GM19372 (cell line): ENCODE measurements around the gene CACNA1E.
"Not testable (repeated sequence)": the region's sequence is repeated elsewhere in the genome, so short reads cannot be mapped to it uniquely, and the experiment has no call there.

Experiments
- ATAC-seq: cut with Tn5 transposase; IDR thresholded peaks from one replicate; pipeline ENCODE4 v1.9.1; 2021; ENCODE audit warnings: mild to moderate bottlenecking, low read depth, moderate library complexity; ENCODE audit not compliant: unreplicated experiment

CACNA1E gene

DNA sequence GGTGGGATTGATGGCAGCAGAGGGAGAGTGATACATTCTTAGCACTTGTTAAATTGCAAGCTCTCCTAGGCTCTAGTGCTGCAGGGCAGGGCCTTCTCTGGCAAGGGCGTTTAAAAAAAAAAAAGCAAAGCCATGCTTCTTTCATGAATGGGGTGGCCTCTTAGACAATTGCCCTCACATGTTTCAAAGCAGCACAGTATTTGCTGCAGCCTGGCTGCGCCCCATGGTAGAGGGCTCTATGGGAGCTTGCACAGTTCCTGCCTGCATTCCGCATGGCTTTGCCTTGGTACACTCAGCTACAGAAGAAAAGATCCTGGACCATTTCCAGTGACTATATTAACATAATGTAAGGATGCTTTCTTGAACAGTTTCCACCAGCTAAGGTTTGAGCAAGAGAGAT, 311.0 kb downstream of the CACNA1E start:
- no peak for ATAC-seq

DNA sequence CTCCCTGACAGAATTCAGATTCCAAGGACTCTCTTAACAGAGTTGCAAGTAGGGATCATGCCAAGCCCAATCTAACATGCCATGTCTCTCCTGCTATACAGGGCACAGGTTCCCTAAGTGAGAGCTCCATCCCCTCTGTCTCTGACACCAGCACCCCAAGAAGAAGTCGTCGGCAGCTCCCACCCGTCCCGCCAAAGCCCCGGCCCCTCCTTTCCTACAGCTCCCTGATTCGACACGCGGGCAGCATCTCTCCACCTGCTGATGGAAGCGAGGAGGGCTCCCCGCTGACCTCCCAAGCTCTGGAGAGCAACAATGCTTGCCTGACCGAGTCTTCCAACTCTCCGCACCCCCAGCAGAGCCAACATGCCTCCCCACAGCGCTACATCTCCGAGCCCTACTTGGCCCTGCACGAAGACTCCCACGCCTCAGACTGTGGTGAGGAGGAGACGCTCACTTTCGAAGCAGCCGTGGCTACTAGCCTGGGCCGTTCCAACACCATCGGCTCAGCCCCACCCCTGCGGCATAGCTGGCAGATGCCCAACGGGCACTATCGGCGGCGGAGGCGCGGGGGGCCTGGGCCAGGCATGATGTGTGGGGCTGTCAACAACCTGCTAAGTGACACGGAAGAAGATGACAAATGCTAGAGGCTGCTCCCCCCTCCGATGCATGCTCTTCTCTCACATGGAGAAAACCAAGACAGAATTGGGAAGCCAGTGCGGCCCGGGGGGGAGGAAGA, 315.0 kb downstream of the CACNA1E start:
- ATAC-seq = no peak

DNA sequence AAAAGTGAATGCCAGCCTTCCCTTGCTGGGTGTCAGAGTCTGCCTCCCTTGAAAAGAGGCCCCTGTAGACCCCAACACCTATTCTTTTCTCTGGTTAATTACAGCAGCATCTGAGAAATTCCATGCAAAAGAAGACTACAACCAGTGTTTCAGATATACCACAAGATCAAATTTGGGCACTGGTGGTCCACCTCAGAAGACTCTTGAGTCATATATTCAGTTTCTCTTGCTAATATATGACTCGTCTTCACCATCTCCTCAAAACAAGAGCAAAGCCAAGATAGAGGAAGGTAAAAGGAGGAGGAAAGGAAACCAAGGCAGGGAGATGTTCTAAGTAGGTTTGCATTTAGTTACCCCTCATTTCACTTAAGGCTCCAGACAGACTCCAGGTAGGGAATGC, 318.3 kb downstream of the CACNA1E start:
- ATAC-seq = no peak

DNA sequence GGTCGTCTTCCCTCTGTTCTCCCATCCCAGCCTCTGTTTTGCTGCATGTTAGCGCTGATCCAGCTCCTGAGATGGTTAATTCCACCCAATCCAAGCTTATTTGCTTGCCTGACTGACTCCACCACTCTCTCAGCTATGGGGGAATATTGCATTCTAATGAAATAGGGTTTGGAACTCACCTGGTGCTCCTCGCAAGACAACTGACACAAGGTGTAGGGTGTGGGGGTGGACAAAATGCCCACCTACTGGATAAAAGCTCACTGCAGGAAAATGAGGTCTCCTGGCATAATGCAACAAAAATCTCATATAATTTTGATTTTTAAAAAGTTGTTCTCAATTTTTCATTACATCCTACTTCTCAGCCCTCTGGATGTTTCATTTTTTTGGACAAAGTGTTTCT, 319.1 kb downstream of the CACNA1E start:
- ATAC-seq = no peak

DNA sequence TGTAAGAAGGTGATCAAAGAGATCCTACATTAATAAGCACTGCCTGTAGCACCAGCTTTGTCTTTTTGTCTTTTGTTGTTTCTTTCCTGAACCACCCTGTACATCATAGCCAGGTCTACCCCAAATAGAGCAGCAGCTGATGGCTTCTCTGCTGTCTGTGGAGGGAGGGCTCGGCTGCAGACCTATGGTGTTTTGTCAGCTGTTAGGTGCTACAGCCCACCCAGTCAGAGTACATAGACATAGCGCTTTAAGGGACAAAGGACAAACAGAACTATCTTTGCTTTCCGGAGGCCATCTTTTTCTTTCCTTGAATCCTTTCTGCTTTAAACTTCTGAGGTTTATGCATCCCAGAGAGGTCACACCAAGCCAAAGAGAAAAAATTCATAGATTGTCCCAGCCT, 320.1 kb downstream of the CACNA1E start:
- ATAC-seq = no peak

DNA sequence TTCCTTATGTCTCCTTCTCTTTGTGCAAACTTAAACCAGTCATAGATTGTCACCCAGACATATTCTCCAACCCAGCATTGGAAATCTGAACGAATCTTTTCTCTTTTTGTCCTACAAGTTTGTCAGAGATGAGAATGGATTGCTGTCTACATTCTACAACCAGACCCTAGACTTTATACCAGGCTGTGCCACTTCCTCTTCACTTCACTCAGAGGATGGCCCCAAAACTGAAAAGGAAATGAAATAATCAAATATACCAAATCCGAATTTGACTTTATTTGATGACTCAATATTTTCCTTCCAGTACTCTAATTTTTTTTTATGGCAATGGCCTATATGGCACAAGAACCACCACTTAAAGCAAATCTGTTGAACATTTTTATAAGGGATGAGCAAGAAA, 321.7 kb downstream of the CACNA1E start:
- ATAC-seq = no peak

DNA sequence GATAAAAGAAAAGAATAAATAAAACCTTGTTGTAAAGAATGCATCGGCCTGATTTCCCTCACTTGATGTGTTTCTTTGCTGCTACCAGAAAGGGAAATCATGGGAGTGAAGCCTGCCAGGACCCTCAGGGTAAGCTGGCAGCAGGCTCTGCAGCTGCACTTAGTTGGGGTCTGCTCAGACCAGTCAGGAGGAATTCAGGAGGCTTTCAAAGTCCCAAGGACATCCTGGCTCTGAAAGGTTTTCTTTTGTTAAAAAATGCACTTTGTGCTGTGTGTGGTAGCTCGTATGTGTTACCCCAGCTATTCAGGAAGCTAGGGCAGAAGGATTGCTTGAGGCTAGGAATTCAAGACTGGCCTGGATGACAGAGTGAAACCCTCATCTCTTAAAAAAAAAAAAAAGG, 323.4 kb downstream of the CACNA1E start:
- no peak for ATAC-seq

DNA sequence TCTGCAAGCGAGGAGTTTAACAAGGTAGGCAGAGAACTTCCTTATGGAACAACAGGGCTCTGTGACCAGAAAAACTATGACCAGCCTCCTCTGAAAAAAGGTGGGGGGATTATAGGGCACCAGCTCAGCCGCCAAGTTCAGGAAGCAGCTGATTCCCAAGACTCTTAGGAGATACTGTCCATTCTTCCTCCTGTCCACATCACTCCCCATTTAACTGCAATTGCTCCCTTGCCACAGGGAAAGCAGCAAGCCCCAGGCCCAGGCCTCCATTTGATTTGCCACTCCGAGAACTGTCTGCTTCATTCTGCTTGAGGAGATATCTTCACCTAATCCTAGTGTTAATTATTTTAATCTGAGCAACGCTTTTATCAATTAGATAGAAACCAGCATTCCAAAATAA, 323.9 kb downstream of the CACNA1E start:
- ATAC-seq = no peak

DNA sequence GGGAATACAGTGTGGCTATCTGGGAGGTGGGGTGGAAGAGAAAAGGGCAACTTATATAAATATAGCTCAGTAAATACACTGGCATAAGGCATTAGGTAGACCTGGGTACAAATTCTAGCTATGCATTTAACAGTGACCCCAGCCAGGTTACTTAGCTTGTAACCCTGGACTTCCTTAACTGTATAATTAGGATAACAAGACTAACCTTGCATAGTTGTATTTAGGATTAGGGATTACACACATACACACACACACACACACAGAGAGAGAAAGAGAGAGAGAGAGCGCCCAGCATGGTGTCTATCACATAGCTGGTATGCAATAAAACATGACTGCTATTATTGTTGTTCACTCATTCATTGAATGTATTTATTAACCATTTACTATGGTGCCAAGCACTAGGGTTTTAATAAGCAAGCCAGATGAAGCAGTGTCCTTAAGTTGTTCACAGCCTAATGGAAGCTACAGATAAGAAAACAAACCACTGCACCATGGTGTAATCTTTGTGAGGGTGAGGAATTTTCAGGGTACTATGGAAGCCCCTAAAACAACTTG, 326.8 kb downstream of the CACNA1E start:
- ATAC-seq = no peak

DNA sequence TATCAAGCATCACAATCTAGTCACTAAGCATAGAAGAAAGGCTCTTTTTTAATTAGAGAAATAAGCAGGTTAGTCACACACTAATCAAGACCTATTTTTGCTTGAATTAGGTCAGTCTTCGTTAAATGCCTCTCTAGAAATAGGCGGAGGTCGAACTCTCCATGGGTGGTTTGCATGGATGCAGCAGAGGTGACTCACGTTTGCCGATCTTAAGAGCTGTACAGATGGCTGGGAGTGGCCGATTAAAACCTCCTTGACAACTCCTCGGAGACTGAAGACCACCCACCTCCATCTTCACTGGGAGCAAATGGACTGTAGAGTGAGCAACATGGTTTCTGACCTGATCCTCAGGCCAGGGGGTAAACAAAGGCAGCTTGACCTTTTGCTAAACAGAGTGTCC, 328.9 kb downstream of the CACNA1E start:
- ATAC-seq = no peak

DNA sequence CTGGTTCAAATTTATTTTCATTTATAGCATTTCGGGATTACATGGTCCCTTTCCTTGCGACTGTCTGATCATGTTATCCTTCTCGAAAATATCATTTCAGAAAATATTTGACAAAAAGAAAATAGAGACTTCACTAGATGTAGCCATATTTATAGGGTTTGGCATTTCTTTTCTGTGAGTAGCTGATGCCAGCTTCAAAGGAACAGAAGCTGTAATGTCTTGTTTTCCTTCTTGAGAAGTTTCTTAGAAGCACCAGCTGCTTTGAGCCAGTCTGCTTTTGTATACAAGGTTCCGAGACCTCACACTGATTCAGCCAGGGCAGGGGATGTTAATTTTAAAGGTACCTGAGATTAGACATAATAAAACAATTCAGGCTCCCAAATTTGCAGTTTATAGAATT, 329.9 kb downstream of the CACNA1E start:
- ATAC-seq = no peak

DNA sequence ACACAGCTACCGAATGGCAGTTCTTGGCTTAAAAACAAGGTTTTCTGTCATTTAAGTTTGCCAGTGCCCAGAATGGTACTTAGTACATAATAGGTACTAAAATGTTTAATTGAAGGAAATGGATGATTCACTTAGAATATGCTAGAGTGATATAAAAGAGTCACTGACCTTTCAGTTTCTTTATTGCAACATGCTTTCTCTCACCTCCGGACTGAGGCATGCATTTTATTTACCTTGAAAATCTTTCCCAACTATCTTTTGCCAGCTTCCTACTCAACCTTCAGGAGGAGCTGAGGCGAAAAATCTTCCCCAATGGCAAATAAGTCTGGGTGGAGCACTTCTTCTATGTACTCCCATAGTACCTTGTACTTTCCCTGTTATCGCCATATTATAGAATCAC, 333.3 kb downstream of the CACNA1E start:
- no peak for ATAC-seq

DNA sequence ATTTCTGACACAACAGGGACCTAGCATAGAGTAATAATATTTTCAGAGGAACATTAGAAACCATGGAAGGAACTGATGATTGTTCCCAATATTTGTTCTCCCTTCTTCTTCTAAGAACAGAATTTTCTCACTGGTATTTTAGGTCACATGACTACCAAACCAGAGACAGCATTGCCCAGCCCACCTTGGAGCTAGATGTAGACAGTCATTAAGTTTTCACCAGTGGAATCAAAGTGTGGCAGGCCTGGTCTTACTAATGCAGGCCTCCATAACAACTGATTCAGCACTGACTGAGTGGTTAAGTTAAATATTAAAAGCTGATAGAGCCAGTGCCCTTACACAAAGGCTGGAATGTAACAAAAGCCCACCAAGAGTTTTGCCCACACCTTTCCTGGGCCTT, 333.8 kb downstream of the CACNA1E start:
- ATAC-seq = no peak

DNA sequence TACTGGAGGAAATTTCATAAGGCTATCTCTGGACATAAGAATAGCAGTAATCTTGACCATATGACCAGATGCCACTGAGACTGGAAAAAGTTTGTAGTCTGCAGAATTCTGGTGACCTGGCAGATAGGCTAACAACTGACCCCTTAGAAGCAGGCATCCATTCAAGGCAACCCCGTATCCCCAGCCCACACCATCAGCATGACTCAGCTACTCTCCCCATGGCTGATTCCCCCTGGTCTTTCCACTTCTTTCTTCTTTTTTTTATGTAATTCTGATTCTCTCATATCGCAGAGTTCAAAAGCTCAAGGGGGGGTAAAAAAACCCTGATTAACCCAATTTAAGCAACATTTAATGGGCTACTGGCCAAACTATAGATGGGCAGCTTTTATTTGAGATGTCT, 335.1 kb downstream of the CACNA1E start:
- ATAC-seq = no peak

DNA sequence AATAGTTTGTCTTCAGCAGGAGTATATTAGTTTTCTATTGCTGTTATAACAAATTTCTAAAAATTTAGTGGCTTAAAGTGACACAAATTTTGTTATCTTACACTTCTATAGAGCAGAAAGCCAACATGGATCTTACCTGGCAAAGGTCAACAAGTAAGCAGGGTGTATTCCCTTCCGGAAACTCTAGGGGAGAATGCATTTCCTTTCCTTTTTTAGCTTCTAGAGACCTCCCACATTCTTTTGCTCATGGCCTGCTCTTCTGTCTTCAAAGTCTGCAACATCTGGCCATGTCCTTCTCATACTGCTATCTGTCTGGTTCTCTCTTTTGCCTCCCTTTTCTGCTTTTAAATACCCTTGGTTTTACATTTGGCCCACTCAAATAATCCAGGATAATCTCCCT, 335.6 kb downstream of the CACNA1E start:
- ATAC-seq = no peak

DNA sequence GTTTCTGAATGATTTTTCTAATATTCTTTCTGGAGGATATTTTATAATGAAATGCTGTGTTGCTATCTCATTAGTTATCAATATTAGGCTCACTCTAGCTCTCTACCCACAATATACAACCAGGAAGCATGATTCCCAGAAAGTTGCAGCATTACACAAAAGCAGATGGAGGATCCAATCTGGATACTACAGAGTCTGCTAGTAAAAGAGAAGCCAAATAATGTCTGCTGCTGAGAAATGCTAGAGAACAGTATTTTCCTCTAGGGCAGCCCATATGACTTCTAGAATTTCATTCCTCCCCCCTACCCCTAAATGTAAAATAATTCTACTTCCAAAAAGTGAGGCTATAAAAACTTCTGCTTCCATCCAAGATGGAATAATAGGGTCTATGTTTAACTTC, 338.4 kb downstream of the CACNA1E start:
- ATAC-seq = no peak

DNA sequence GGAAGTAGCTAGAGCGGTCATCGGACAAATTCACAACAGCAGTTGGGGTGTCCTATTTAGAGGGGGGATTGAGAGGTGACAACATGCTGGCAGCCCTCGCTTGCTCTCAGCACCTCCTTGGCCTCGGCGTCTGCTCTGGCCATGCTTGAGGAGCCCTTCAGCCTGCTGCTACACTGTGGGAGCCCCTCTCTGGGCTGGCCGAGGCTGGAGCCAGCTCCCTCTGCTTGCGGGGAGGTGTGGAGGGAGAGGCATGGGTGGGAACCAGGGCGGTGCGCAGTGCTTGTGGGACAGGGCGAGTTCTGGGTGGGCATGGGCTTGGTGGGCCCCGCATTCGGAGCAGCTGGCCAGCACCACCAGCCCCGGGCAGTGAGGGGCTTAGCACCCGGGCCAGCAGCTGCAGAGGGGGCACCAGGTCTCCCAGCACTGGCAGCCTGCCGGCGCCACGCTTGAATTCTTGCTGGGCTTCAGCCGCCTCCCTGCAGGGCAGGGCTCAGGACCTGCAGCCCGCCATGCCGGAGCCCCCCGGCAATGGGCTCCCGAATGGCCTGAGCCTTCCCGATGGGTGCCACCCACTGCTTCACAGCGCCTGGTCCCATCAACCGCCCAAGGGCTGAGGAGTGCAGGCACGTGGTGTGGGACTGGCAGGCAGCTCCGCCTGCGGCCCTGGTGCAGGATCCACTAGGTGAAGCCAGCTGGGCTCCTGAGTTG, 349.0 kb downstream of the CACNA1E start:
- ATAC-seq = not testable (repeated sequence)

DNA sequence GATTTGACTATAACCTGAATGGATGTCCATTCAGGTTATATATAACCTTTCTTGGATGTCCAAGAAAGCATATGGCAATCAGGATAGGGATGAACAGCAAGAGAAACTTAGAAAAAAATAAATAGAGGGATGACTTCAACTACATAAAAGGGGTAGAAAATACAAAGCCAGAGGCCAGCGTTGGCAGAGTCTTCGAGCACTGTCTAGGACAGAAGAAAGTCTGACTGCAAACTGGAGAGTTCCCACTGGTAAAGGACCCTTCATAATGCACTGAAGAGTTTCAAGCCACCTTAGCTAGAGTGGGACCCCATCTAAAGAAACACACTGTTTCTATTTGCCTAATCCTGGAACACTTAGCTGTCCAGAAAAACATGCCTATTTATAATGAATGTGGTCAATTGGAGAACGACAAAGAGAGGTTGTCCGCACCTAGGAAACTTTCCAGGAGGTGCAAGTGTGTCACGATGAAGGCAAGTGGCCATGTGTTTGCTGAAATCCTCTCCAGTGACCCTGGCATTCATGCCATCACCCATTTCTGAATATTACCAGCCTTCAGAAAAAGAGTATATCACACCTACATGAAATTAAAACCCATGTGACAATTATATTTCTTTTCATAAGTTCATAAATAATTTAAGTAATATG, 362.8 kb downstream of the CACNA1E start:
- ATAC-seq = no peak

DNA sequence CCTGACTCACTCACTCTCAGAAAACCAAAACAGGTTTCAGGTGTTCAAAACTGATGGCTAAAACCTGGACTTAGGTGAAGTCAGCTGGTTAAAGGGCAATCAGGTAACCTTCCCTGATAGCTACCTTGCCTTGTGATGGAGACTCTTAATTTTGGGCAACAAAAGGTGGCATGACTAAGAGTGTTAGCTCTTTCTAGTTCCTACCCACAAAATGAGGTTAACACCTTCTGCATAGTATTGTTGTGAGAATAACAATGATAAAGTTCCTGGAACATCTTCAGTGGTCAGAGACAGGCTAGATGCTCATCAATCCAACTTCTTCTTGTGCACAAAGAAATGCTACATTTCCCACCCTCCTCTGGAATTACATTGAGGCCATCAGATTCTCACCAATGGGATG, 363.4 kb downstream of the CACNA1E start:
- ATAC-seq = no peak

DNA sequence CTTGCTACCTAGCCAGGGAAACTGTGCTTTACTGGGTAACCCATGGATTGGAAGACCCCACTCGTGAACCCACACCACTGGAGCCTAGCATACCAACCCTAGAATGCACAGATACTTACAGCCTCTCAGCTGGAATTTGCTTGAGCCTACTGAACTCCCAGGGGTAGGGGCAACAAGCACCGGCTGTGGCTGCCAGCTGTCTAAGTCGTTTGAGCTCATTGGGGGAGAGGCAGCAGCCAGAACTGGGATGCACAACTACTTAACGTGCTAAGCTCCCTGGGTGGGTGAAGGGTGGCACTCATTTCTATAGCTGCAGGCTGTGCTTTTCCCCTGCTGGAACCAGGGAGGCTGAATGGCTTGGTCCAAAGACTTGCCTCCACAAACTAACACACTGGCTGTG, 365.8 kb downstream of the CACNA1E start:
- no peak for ATAC-seq

DNA sequence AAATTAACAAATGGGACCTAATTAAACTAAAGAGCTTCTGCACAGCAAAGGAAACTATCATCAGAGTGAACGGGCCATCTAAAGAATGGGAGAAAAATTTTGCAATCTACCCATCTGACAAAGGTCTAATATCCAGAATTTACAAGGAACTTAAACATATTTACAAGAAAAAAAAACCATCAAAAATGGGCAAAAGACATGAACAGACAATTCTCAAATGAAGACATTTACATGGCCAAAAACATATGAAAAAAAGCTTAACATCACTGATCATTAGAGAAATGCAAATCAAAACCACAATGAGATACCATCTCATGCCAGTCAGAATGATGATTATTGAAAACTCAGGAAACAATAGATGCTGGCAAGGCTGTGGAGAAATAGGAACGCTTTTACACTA, 370.9 kb downstream of the CACNA1E start:
- ATAC-seq = not testable (repeated sequence)

DNA sequence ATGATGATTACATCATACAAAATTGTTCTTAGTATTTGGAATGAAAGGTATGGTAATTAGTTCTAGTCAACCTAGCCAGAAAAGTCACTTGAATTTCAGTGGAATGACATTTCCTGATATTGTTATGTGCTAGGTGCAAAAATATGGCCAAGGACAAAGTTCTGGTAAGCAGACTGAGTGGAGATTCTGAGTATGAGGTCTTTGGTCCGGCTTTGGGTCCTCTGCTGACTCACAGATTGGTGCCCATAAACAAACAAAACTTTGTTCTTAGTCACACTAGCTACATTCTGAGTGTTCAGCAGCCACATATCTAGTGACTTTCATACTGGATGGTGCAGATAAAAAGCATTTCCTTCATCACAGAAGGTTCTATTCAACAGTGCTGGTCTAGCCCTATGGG, 372.1 kb downstream of the CACNA1E start:
- no peak for ATAC-seq
